IMR-90 (cell line): ENCODE data around the gene IL1R2. TPM values are rescaled to one million over a fixed set of nuclear protein-coding genes. Genes with fewer than 3 reads are reported as not detected.

Source experiments
- ATAC-seq: fragments of 200-7000 bp; cut with Tn5 transposase; 2 replicates; pipeline ENCODE4 v1.9.1; 2020; ENCODE audit warnings: low read depth, mild to moderate bottlenecking, moderate library complexity
- BruUV-seq: library from RNA; stranded (reverse); fragments of 400-500 nt; replicated peaks from 2 replicates; lab custom pipeline; 2021; lab: Mats Ljungman, UMichigan
- CTCF ChIA-PET: fragments of 300-600 bp; formaldehyde crosslinking; extraction: SDS; loops from one replicate; lab custom pipeline; 2021; ENCODE audit warnings: antibody characterized with exemption; lab: Yijun Ruan, JAX
- POLR2A ChIA-PET: fragments of 300-600 bp; sonication (Branson Sonifier 250); formaldehyde crosslinking; loops from one replicate; lab custom pipeline; 2022; ENCODE audit warnings: antibody characterized with exemption; ENCODE audit not compliant: unreplicated experiment; lab: Charles Lee
- DNase-seq: peaks from one replicate; pipeline ENCODE4 v3.0.0; 2013
- H2AFZ ChIP-seq: replicated peaks from 2 replicates; pipeline ENCODE3; 2013; ENCODE audit warnings: low read length, mild to moderate bottlenecking; ENCODE audit not compliant: poor library complexity
- H2AK5ac ChIP-seq: 2 replicates; pipeline ENCODE4 v1.6.1; 2013; ENCODE audit warnings: low read depth, low read length, inconsistent platforms
- H2AK9ac ChIP-seq: replicated peaks from 2 replicates; pipeline ENCODE3; 2013; ENCODE audit warnings: mild to moderate bottlenecking, low read depth, low read length, moderate library complexity; ENCODE audit not compliant: poor library complexity
- H2BK120ac ChIP-seq: 2 replicates; pipeline ENCODE4 v1.6.1; 2013; ENCODE audit warnings: low read depth, low read length, inconsistent platforms
- H2BK15ac ChIP-seq: 3 replicates; pipeline ENCODE4 v1.6.1; 2013; ENCODE audit warnings: low read depth, low read length, inconsistent platforms
- H2BK20ac ChIP-seq: 2 replicates; pipeline ENCODE4 v1.6.1; 2013; ENCODE audit warnings: low read depth, mild to moderate bottlenecking, inconsistent platforms, low read length, moderate library complexity
- H2BK5ac ChIP-seq: 2 replicates; pipeline ENCODE4 v1.6.1; 2013; ENCODE audit warnings: mild to moderate bottlenecking, low read depth, low read length, inconsistent platforms; ENCODE audit not compliant: poor library complexity, severe bottlenecking
- H3K14ac ChIP-seq: replicated peaks from 2 replicates; pipeline ENCODE4 v1.6.1; 2013; ENCODE audit warnings: low read depth, low read length, inconsistent platforms
- H3K18ac ChIP-seq: 2 replicates; pipeline ENCODE4 v1.6.1; 2013; ENCODE audit warnings: low read depth, low read length, control low read depth
- H3K23ac ChIP-seq: 2 replicates; pipeline ENCODE4 v1.6.1; 2013; ENCODE audit warnings: low read depth, low read length, inconsistent platforms
- H3K27ac ChIP-seq: 2 replicates; pipeline ENCODE4 v1.5.1; 2013; ENCODE audit warnings: mild to moderate bottlenecking, control low read depth, low read length; ENCODE audit not compliant: insufficient read depth
- H3K27me3 ChIP-seq: 2 replicates; pipeline ENCODE4 v1.6.1; 2013; ENCODE audit warnings: low read length; ENCODE audit not compliant: control insufficient read depth, insufficient read depth
- H3K36me3 ChIP-seq: 2 replicates; pipeline ENCODE4 v1.6.1; 2013; ENCODE audit warnings: low read length, mixed read lengths; ENCODE audit not compliant: control insufficient read depth, insufficient read depth
- H3K4ac ChIP-seq: 2 replicates; pipeline ENCODE4 v1.6.1; 2013; ENCODE audit warnings: low read depth, low read length, inconsistent platforms
- H3K4me1 ChIP-seq: 2 replicates; pipeline ENCODE4 v1.6.1; 2013; ENCODE audit warnings: low read length, mixed read lengths; ENCODE audit not compliant: control insufficient read depth, insufficient read depth
- H3K4me2 ChIP-seq: 2 replicates; pipeline ENCODE4 v1.6.1; 2013; ENCODE audit warnings: low read depth, mild to moderate bottlenecking, control low read depth, low read length, moderate library complexity
- H3K4me3 ChIP-seq: 2 replicates; pipeline ENCODE4 v1.5.1; 2013; ENCODE audit warnings: low read depth, mild to moderate bottlenecking, control low read depth, low read length, moderate library complexity; ENCODE audit not compliant: insufficient read depth
- H3K56ac ChIP-seq: 2 replicates; pipeline ENCODE4 v1.6.1; 2013; ENCODE audit warnings: low read length, inconsistent platforms; ENCODE audit not compliant: insufficient read depth; ENCODE audit errors: extremely low read depth
- H3K79me1 ChIP-seq, 2 experiments: 2 replicates each; pipeline ENCODE4 v1.6.1; 2013; ENCODE audit warnings: low read length in 2 of 2, inconsistent platforms in 1 of 2, low read depth in 1 of 2
- H3K9ac ChIP-seq: 2 replicates; pipeline ENCODE4 v1.6.1; 2013; ENCODE audit warnings: low read depth, low read length, control low read depth
- H3K9me1 ChIP-seq: 2 replicates; pipeline ENCODE4 v1.6.1; 2013; ENCODE audit warnings: low read length, inconsistent platforms; ENCODE audit not compliant: insufficient read depth
- H3K9me3 ChIP-seq: 2 replicates; pipeline ENCODE4 v1.6.1; 2013; ENCODE audit warnings: low read length; ENCODE audit not compliant: control insufficient read depth, insufficient read depth
- H4K20me1 ChIP-seq: 2 replicates; pipeline ENCODE4 v1.6.1; 2013; ENCODE audit warnings: low read length, inconsistent platforms; ENCODE audit not compliant: insufficient read depth
- H4K5ac ChIP-seq: 2 replicates; pipeline ENCODE4 v1.6.1; 2013; ENCODE audit warnings: mild to moderate bottlenecking, low read depth, low read length, control low read depth
- H4K8ac ChIP-seq, 2 experiments: 2 replicates each; pipeline ENCODE4 v1.6.1; 2013; ENCODE audit warnings: low read depth in 2 of 2, low read length in 2 of 2, control low read depth in 1 of 2, inconsistent platforms in 1 of 2
- H4K91ac ChIP-seq: 2 replicates; pipeline ENCODE4 v1.6.1; 2013; ENCODE audit warnings: low read depth, low read length, inconsistent platforms; ENCODE audit not compliant: insufficient read depth
- BHLHE40 ChIP-seq: fragments of 150-350 bp; IDR thresholded peaks from 2 replicates; pipeline ENCODE4 v1.6.1; 2016; ENCODE audit warnings: mild to moderate bottlenecking, low read depth, low read length
- CEBPB ChIP-seq: IDR thresholded peaks from 2 replicates; pipeline ENCODE4 v1.6.1; 2012; ENCODE audit warnings: low read depth, low read length, improper control_type of control experiment
- CHD1 ChIP-seq: IDR thresholded peaks from 2 replicates; pipeline ENCODE4 v1.6.1; 2012; ENCODE audit warnings: low read depth, low read length, improper control_type of control experiment
- FOS ChIP-seq: fragments of 150-350 bp; IDR thresholded peaks from 2 replicates; pipeline ENCODE4 v1.6.1; 2016; ENCODE audit warnings: low read depth, low read length
- MAFK ChIP-seq: IDR thresholded peaks from 2 replicates; pipeline ENCODE4 v1.6.1; 2012; ENCODE audit warnings: low read depth, low read length, improper control_type of control experiment
- MAZ ChIP-seq: IDR thresholded peaks from 2 replicates; pipeline ENCODE4 v1.6.1; 2012; ENCODE audit warnings: low read depth, mild to moderate bottlenecking, low read length, improper control_type of control experiment, moderate library complexity, borderline replicate concordance
- MXI1 ChIP-seq: IDR thresholded peaks from 2 replicates; pipeline ENCODE4 v1.6.1; 2012; ENCODE audit warnings: low read depth, mild to moderate bottlenecking, low read length, moderate library complexity, borderline replicate concordance
- NFE2L2 ChIP-seq: fragments of 150-350 bp; IDR thresholded peaks from 2 replicates; pipeline ENCODE4 v1.6.1; 2016; ENCODE audit warnings: low read depth, mild to moderate bottlenecking, low read length
- POLR2A ChIP-seq: IDR thresholded peaks from 2 replicates; pipeline ENCODE4 v1.6.1; 2012; ENCODE audit warnings: mild to moderate bottlenecking, low read depth, low read length
- RAD21 ChIP-seq: IDR thresholded peaks from 2 replicates; pipeline ENCODE4 v1.6.1; 2012; ENCODE audit warnings: low read length, improper control_type of control experiment
- RCOR1 ChIP-seq: IDR thresholded peaks from 2 replicates; pipeline ENCODE4 v1.6.1; 2012; ENCODE audit warnings: mild to moderate bottlenecking, low read length, improper control_type of control experiment; ENCODE audit not compliant: insufficient replicate concordance
- RFX5 ChIP-seq: IDR thresholded peaks from 2 replicates; pipeline ENCODE4 v1.8.0; 2012; ENCODE audit warnings: low read depth, mild to moderate bottlenecking, low read length, moderate library complexity
- SMC3 ChIP-seq: fragments of 150-350 bp; IDR thresholded peaks from 2 replicates; pipeline ENCODE4 v1.6.1; 2016; ENCODE audit warnings: low read depth, mild to moderate bottlenecking, antibody characterized with exemption, low read length, moderate library complexity
- WGBS, 2 experiments: methylation state at CpG; one replicate each; pipeline versions ENCODE4 v1.1.5 to v1.1.7; 2013; ENCODE audit warnings: missing lambda C conversion rate in 2 of 2; ENCODE audit not compliant: insufficient read length in 1 of 2; ENCODE audit errors: extremely low coverage in 2 of 2; 5-methylcytosine and 5-hydroxymethylcytosine counted together
- dilution Hi-C: fragments of 300-500 bp; cut with HindIII; formaldehyde crosslinking; loops from one replicate; pipeline ENCODE4 v1.14.3; 2018; ENCODE audit warnings: low sequenced_read_pairs; ENCODE audit not compliant: unreplicated experiment
- in situ Hi-C: fragments of 300-500 bp; cut with MboI; formaldehyde crosslinking; loops from 3 replicates; pipeline ENCODE4 v1.14.3; 2019; ENCODE audit warnings: low sequenced_read_pairs, inconsistent platforms, mixed read lengths
- intact Hi-C: fragments of 100-400 bp; cut with micrococcal nuclease; formaldehyde crosslinking; loops from 2 replicates; pipeline ENCODE4 v1.10.0; 2022
- polyA plus RNA-seq, 3 experiments: library from polyadenylated mRNA; depleted of rRNA; stranded (reverse); fragments of >200 nt; gene quantifications; 2 replicates each; pipeline ENCODE4 v1.2.3, GENCODE V29; 2012; ENCODE audit warnings: low replicate concordance in 1 of 3
- total RNA-seq: library from RNA; depleted of rRNA; stranded (reverse); fragments of >200 nt; gene quantifications from 2 replicates; pipeline ENCODE4 v1.2.3, GENCODE V29; 2012
- TF ChIP-seq, protein P1 (sequence below): conservative IDR thresholded peaks from 2 replicates; pipeline ENCODE4 v1.5.1; 2012; ENCODE audit warnings: mild to moderate bottlenecking, low read depth, low read length, improper control_type of control experiment
- TF ChIP-seq, protein P2 (sequence below): fragments of 150-350 bp; IDR thresholded peaks from 2 replicates; pipeline ENCODE4 v1.6.1; 2017; ENCODE audit warnings: mild to moderate bottlenecking, antibody characterized with exemption, low read length, low read depth
- TF ChIP-seq, protein P3 (sequence below): fragments of 150-350 bp; IDR thresholded peaks from 2 replicates; pipeline ENCODE4 v1.6.1; 2016; ENCODE audit warnings: low read depth, mild to moderate bottlenecking, low read length, moderate library complexity, borderline replicate concordance

IL1R2 gene
- total and polyA plus RNA-seq, 2 of the 4 experiments (the other 2 are of a cell fraction): not detected

DNA sequence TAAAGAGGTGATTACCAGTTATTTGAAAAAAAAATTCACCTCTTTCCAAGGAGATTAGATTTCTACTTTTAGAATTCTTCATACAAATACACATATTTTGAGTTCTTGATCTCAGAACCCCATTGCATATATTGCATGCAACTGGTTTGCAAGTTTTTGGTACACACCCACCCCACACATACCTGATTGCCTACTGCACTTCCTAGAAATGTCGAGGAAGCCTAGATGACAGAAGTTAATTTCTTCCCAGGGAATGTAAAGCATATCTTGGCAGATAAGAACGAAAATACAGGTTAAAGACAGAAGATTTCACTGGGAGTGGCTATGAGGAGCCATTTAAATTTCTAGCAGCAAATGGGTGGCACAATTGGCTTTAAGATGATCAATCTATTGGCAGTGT lies 83.7 kb downstream of the IL1R2 start:
- no peak for ATAC-seq
- no peak overlapping the region for H2AK5ac ChIP-seq
- H3K4me1 ChIP-seq: peaks cover 8% of the 10 kb centered on the region
- in situ Hi-C loops (no loop called here), dilution Hi-C loops (no loop called here), intact Hi-C loops (no loop called here)
- H2BK120ac ChIP-seq: no peak overlapping the region
- H3K27me3 ChIP-seq: no peaks in the 10 kb centered on the region
- WGBS, 2 experiments: 100% methylated on average over 1 of the region's 2 CpGs; no CpG with 5 or more reads in 1 of the 2 experiments
- no peak overlapping the region for H3K23ac ChIP-seq
- H2BK20ac ChIP-seq: no peak overlapping the region
- no peak overlapping the region for H2AK9ac ChIP-seq
- ChIA-PET POLR2A (no interaction called here), CTCF (no interaction called here)
- peaks cover 0 to 17% of the 10 kb centered on the region in 2 experiments; a peak in 2 of 4 replicates for H3K79me1 ChIP-seq
- no peaks in the 10 kb centered on the region for H4K20me1 ChIP-seq
- H2BK15ac ChIP-seq: no peak overlapping the region; the same call in 2 of the 3 replicates
- H3K4ac ChIP-seq: no peak overlapping the region
- no TSS peak for BruUV-seq
- H3K9me3 ChIP-seq: no peaks in the 10 kb centered on the region
- TF ChIP-seq MXI1 (no peak), MAFK (no peak), BHLHE40 (no peak), RFX5 (no peak), SMC3 (no peak), POLR2A (no peak), NFE2L2 (no peak), RAD21 (no peak), MAZ (no peak), CEBPB (no peak), CHD1 (no peak), FOS (no peak), RCOR1 (no peak)
- TF ChIP-seq, protein P1, sequence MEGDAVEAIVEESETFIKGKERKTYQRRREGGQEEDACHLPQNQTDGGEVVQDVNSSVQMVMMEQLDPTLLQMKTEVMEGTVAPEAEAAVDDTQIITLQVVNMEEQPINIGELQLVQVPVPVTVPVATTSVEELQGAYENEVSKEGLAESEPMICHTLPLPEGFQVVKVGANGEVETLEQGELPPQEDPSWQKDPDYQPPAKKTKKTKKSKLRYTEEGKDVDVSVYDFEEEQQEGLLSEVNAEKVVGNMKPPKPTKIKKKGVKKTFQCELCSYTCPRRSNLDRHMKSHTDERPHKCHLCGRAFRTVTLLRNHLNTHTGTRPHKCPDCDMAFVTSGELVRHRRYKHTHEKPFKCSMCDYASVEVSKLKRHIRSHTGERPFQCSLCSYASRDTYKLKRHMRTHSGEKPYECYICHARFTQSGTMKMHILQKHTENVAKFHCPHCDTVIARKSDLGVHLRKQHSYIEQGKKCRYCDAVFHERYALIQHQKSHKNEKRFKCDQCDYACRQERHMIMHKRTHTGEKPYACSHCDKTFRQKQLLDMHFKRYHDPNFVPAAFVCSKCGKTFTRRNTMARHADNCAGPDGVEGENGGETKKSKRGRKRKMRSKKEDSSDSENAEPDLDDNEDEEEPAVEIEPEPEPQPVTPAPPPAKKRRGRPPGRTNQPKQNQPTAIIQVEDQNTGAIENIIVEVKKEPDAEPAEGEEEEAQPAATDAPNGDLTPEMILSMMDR: no peak
- TF ChIP-seq, protein P2, sequence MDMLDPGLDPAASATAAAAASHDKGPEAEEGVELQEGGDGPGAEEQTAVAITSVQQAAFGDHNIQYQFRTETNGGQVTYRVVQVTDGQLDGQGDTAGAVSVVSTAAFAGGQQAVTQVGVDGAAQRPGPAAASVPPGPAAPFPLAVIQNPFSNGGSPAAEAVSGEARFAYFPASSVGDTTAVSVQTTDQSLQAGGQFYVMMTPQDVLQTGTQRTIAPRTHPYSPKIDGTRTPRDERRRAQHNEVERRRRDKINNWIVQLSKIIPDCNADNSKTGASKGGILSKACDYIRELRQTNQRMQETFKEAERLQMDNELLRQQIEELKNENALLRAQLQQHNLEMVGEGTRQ: no peak
- TF ChIP-seq, protein P3, sequence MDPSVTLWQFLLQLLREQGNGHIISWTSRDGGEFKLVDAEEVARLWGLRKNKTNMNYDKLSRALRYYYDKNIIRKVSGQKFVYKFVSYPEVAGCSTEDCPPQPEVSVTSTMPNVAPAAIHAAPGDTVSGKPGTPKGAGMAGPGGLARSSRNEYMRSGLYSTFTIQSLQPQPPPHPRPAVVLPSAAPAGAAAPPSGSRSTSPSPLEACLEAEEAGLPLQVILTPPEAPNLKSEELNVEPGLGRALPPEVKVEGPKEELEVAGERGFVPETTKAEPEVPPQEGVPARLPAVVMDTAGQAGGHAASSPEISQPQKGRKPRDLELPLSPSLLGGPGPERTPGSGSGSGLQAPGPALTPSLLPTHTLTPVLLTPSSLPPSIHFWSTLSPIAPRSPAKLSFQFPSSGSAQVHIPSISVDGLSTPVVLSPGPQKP: no peak
- no peak overlapping the region for H3K56ac ChIP-seq
- H3K14ac ChIP-seq: no peak overlapping the region
- H4K91ac ChIP-seq: no peak overlapping the region
- H3K18ac ChIP-seq: no peak overlapping the region
- H2AFZ ChIP-seq: no peak overlapping the region
- no peak overlapping the region for H3K4me3 ChIP-seq
- no peak overlapping the region for H3K4me2 ChIP-seq
- no peak overlapping the region for H3K9ac ChIP-seq
- no peak overlapping the region for H3K27ac ChIP-seq
- H3K9me1 ChIP-seq: peaks cover 11% of the 10 kb centered on the region; the same call in 1 of the 2 replicates
- no peak for DNase-seq
- H4K8ac ChIP-seq: no peak overlapping the region
- no peak overlapping the region for H4K5ac ChIP-seq
- no peaks in the 10 kb centered on the region for H3K36me3 ChIP-seq
- no peak overlapping the region for H2BK5ac ChIP-seq
